HAP-1 (cell line): Measurements from ENCODE around the gene VAMP4.
"Not testable (repeated sequence)": the region's sequence is repeated elsewhere in the genome, so short reads cannot be mapped to it uniquely, and the experiment has no call there.

Experiments
- DNase-seq, 2 experiments: peaks; one replicate each; pipeline ENCODE4 v3.0.0-alpha.2; 2016 to 2020; ENCODE audit warnings: low spot score in 2 of 2
- H3K27me3 ChIP-seq: fragments of 250-450 bp; sonication (Bioruptor Pico); 2 replicates; pipeline ENCODE4 v1.5.1; 2020; ENCODE audit warnings: low read depth, mild to moderate bottlenecking, moderate library complexity
- H3K36me3 ChIP-seq: fragments of 250-450 bp; sonication (Bioruptor Pico); replicated peaks from 2 replicates; pipeline ENCODE4 v1.5.1; 2020; ENCODE audit warnings: mild to moderate bottlenecking
- H3K4me1 ChIP-seq: fragments of 250-450 bp; sonication (Bioruptor Pico); 2 replicates; pipeline ENCODE4 v1.5.1; 2020; ENCODE audit warnings: mild to moderate bottlenecking
- H3K4me3 ChIP-seq: fragments of 250-450 bp; sonication (Bioruptor Pico); 2 replicates; pipeline ENCODE4 v1.5.1; 2020; ENCODE audit warnings: mild to moderate bottlenecking, moderate library complexity
- H3K9me3 ChIP-seq: fragments of 250-450 bp; sonication (Bioruptor Pico); 2 replicates; pipeline ENCODE4 v1.5.1; 2020; ENCODE audit warnings: mild to moderate bottlenecking, moderate library complexity
- in situ Hi-C: fragments of 300-500 bp; cut with MboI; formaldehyde crosslinking; loops from 3 replicates; pipeline ENCODE4 v1.14.3; 2020; ENCODE audit warnings: low sequenced_read_pairs, inconsistent platforms, mixed read lengths

VAMP4 gene

GRCh38 chr1:171740987-171741871, 636 bp downstream of the VAMP4 start:
- Histone ChIP-seq H3K27me3 (no peaks in the 10 kb centered on the region), H3K4me1 (peaks cover 16% of the 10 kb centered on the region), H3K36me3 (peaks cover 4% of the 10 kb centered on the region; the same call in 1 of the 2 replicates), H3K4me3 (peak overlapping the region; percentile 86), H3K9me3 (no peaks in the 10 kb centered on the region)
- in situ Hi-C loops, result no loop called here
- peak; percentile 27 to 57 for DNase-seq

GRCh38 chr1:171740356-171740863, 1.5 kb downstream of the VAMP4 start:
- Histone ChIP-seq H3K27me3 (no peaks in the 10 kb centered on the region), H3K9me3 (no peaks in the 10 kb centered on the region), H3K4me3 (peak overlapping the region; percentile 86), H3K4me1 (peaks cover 16% of the 10 kb centered on the region), H3K36me3 (peaks cover 4% of the 10 kb centered on the region; the same call in 1 of the 2 replicates)
- in situ Hi-C loops, result no loop called here
- no peak for DNase-seq

GRCh38 chr1:171739656-171740055, 2.2 kb downstream of the VAMP4 start:
- Histone ChIP-seq H3K27me3 (no peaks in the 10 kb centered on the region), H3K9me3 (no peaks in the 10 kb centered on the region), H3K36me3 (peaks cover 4% of the 10 kb centered on the region; the same call in 1 of the 2 replicates), H3K4me1 (peaks cover 16% of the 10 kb centered on the region), H3K4me3 (no peak overlapping the region)
- in situ Hi-C loops, result no loop called here
- no peak for DNase-seq

- Histone ChIP-seq H3K36me3 (peaks cover 4% of the 10 kb centered on the region; the same call in 1 of the 2 replicates), H3K4me3 (no peak overlapping the region), H3K9me3 (no peaks in the 10 kb centered on the region), H3K4me1 (peaks cover 15% of the 10 kb centered on the region), H3K27me3 (no peaks in the 10 kb centered on the region)
- in situ Hi-C loops, result no loop called here
- no peak for DNase-seq
Measured at GRCh38 chr1:171738911-171739310, 3.0 kb downstream of the VAMP4 start.

- Histone ChIP-seq H3K36me3 (peaks cover 4% of the 10 kb centered on the region; the same call in 1 of the 2 replicates), H3K4me3 (no peak overlapping the region), H3K27me3 (no peaks in the 10 kb centered on the region), H3K9me3 (no peaks in the 10 kb centered on the region), H3K4me1 (peaks cover 4% of the 10 kb centered on the region; the same call in 1 of the 2 replicates)
- no peak for DNase-seq
- in situ Hi-C loops, result no loop called here
Measured at GRCh38 chr1:171736196-171736595, 5.7 kb downstream of the VAMP4 start.

- peaks cover 3% of the 10 kb centered on the region; the same call in 1 of the 2 replicates for H3K36me3 ChIP-seq
- H3K4me1 ChIP-seq, result peaks cover 2% of the 10 kb centered on the region; the same call in 1 of the 2 replicates
- no peak overlapping the region for H3K4me3 ChIP-seq
- H3K9me3 ChIP-seq, result no peaks in the 10 kb centered on the region
- H3K27me3 ChIP-seq, result no peaks in the 10 kb centered on the region; the same call in 1 of the 2 replicates
- no peak for DNase-seq
- in situ Hi-C loops, result no loop called here
Measured at GRCh38 chr1:171730052-171730451, 11.8 kb downstream of the VAMP4 start.

- H3K36me3 ChIP-seq, result peaks cover 3% of the 10 kb centered on the region; the same call in 1 of the 2 replicates
- no peaks in the 10 kb centered on the region; the same call in 1 of the 2 replicates for H3K27me3 ChIP-seq
- no peak for DNase-seq
- in situ Hi-C loops, result no loop called here
- peaks cover under 1% of the 10 kb centered on the region; the same call in 1 of the 2 replicates for H3K9me3 ChIP-seq
- H3K4me3 ChIP-seq, result no peak overlapping the region
- peaks cover 2% of the 10 kb centered on the region; the same call in 1 of the 2 replicates for H3K4me1 ChIP-seq
Measured at GRCh38 chr1:171727778-171728177, 14.1 kb downstream of the VAMP4 start.

- H3K36me3 ChIP-seq, H3K9me3 ChIP-seq, H3K4me3 ChIP-seq, in situ Hi-C loops, H3K4me1 ChIP-seq, H3K27me3 ChIP-seq, DNase-seq: not testable (repeated sequence)
Measured at GRCh38 chr1:171723180-171723579, 18.7 kb downstream of the VAMP4 start.

GRCh38 chr1:171718848-171719247, 23.0 kb downstream of the VAMP4 start:
- no peak for DNase-seq

GRCh38 chr1:171718216-171718615, 23.6 kb downstream of the VAMP4 start:
- Histone ChIP-seq H3K4me3 (no peak overlapping the region), H3K27me3 (no peaks in the 10 kb centered on the region), H3K4me1 (peaks cover 4% of the 10 kb centered on the region), H3K9me3 (peaks cover 3% of the 10 kb centered on the region; the same call in 1 of the 2 replicates), H3K36me3 (no peaks in the 10 kb centered on the region)
- in situ Hi-C loops, result no loop called here
- DNase-seq, result no peak

More at GRCh38 chr1:171718848-171719247, 23.0 kb downstream of the VAMP4 start:
- in situ Hi-C loops, result no loop called here
- no peaks in the 10 kb centered on the region for H3K27me3 ChIP-seq
- no peak overlapping the region for H3K4me3 ChIP-seq
- peaks cover 3% of the 10 kb centered on the region; the same call in 1 of the 2 replicates for H3K9me3 ChIP-seq
- H3K4me1 ChIP-seq, result peaks cover 4% of the 10 kb centered on the region
- no peaks in the 10 kb centered on the region for H3K36me3 ChIP-seq

- DNase-seq, result no peak
- in situ Hi-C loops, result no loop called here
Measured at GRCh38 chr1:171717062-171717718, 24.7 kb downstream of the VAMP4 start.

GRCh38 chr1:171716616-171717015, 25.2 kb downstream of the VAMP4 start:
- in situ Hi-C loops, result no loop called here
- Histone ChIP-seq H3K36me3 (no peaks in the 10 kb centered on the region), H3K27me3 (no peaks in the 10 kb centered on the region), H3K4me3 (no peak overlapping the region), H3K4me1 (peaks cover 4% of the 10 kb centered on the region), H3K9me3 (no peaks in the 10 kb centered on the region)
- DNase-seq, result no peak

More at GRCh38 chr1:171717062-171717718, 24.7 kb downstream of the VAMP4 start:
- H3K4me1 ChIP-seq, result peaks cover 4% of the 10 kb centered on the region
- no peaks in the 10 kb centered on the region for H3K9me3 ChIP-seq
- no peaks in the 10 kb centered on the region for H3K27me3 ChIP-seq
- H3K4me3 ChIP-seq, result no peak overlapping the region
- no peaks in the 10 kb centered on the region for H3K36me3 ChIP-seq

GRCh38 chr1:171715813-171716251, 26.0 kb downstream of the VAMP4 start:
- no peaks in the 10 kb centered on the region for H3K9me3 ChIP-seq
- peaks cover 4% of the 10 kb centered on the region for H3K4me1 ChIP-seq
- no peaks in the 10 kb centered on the region for H3K27me3 ChIP-seq
- H3K36me3 ChIP-seq, result no peaks in the 10 kb centered on the region
- in situ Hi-C loops, result no loop called here
- DNase-seq, result peak; percentile 32 to 50
- no peak overlapping the region for H3K4me3 ChIP-seq
